HG03439 (cell line): ENCODE measurements around the gene MROH9.

Experiments
- ATAC-seq: cut with Tn5 transposase; IDR thresholded peaks from one replicate; pipeline ENCODE4 v1.9.1; 2021; ENCODE audit warnings: mild to moderate bottlenecking, moderate library complexity; ENCODE audit not compliant: unreplicated experiment

The MROH9 gene

GRCh38 chr1:171081314-171081753 lies 146.0 kb downstream of the MROH9 start:
- no peak for ATAC-seq

- no peak for ATAC-seq
Observed at GRCh38 chr1:171081763-171082201, 146.4 kb downstream of the MROH9 start.

- ATAC-seq, result no peak
Observed at GRCh38 chr1:171082606-171083005, 147.3 kb downstream of the MROH9 start.

- no peak for ATAC-seq
Observed at GRCh38 chr1:171083222-171083621, 147.9 kb downstream of the MROH9 start.

- no peak for ATAC-seq
Observed at GRCh38 chr1:171084091-171084490, 148.8 kb downstream of the MROH9 start.

GRCh38 chr1:171084870-171085269 lies 149.5 kb downstream of the MROH9 start:
- ATAC-seq, result no peak

GRCh38 chr1:171087896-171088295 lies 152.6 kb downstream of the MROH9 start:
- ATAC-seq, result no peak

GRCh38 chr1:171090604-171091003 lies 155.3 kb downstream of the MROH9 start, which contains the start of gene FMO3:
TSS of gene FMO3 (plus strand) at chr1:171090905. CDS start at chr1:171092659, 1,754 bp downstream.
- no peak for ATAC-seq

GRCh38 chr1:171103862-171104261 lies 168.5 kb downstream of the MROH9 start:
- no peak for ATAC-seq

GRCh38 chr1:171107262-171107940 lies 172.1 kb downstream of the MROH9 start:
- ATAC-seq, result no peak

GRCh38 chr1:171107969-171108368 lies 172.6 kb downstream of the MROH9 start:
- no peak for ATAC-seq

- ATAC-seq, result no peak
Observed at GRCh38 chr1:171109966-171110365, 174.6 kb downstream of the MROH9 start.

GRCh38 chr1:171110621-171111326 lies 175.4 kb downstream of the MROH9 start:
- no peak for ATAC-seq

GRCh38 chr1:171112119-171112518 lies 176.8 kb downstream of the MROH9 start:
- ATAC-seq, result no peak

- no peak for ATAC-seq
Observed at GRCh38 chr1:171113382-171113781, 178.0 kb downstream of the MROH9 start.
